Testis (tissue), 2 donors: ENCODE measurements around the gene APOBEC3F.
"Not testable (repeated sequence)": the region's sequence is repeated elsewhere in the genome, so short reads cannot be mapped to it uniquely, and the experiment has no call there.

ENCODE experiments used
- POLR2A ChIP-seq: fragments of 450-650 bp; IDR thresholded peaks from one replicate; pipeline ENCODE4 v1.6.1; 2017; ENCODE audit warnings: antibody characterized with exemption, mild to moderate bottlenecking, moderate library complexity
- TF ChIP-seq, protein P1 (sequence below), 3 experiments: fragments of 450-650 bp in 2 of 3; fragments of 200-600 bp in 1 of 3; sonication (generic) in 1 of 3; IDR thresholded peaks; one replicate each; pipeline ENCODE4 v1.5.1; 2016 to 2019; ENCODE audit warnings: antibody characterized with exemption in 3 of 3, mild to moderate bottlenecking in 2 of 3, moderate library complexity in 1 of 3

DNA sequence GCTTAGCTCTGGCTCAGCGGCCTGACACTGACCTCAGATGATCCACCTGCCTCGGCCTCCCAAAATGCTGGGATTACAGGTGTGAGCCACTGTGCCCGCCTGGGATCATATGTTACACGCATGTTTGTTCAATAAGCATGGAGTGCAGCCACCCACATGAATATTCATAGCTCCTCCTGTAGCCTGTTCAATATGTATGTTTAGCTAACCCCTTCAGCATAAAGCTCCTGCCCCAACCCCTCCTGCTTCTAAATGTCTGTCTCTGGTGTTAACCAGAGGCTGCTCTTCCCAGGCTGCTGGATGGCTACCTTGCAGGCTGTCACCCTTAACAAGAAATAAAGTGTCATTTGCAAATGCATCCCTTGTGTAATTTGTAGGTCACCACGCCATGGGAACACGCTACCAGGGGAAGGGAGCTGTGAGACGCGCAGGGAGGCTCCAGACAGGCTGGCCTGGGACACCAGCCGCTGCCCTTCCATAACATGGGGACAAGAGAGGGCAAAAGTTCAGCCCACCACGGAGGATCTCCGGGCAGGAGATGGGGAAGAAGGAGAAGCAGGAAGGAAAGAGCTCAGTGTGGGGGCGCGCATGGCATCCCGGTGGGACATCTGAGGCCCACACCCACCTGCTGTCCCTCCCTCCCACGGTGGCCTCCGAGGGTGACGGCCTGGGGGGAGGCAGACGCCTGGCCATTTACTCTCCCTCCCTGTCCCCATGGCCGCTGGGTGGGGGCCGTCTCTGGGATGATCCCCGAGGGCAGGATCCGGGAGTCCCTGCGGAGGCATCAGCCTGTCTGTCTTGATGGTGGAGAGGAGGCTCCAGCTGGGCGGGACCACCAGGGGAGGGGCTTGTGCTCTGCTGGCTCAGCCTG lies 35.7 kb downstream of the APOBEC3F start:
- not testable (repeated sequence) for TF ChIP-seq POLR2A
- TF ChIP-seq, protein P1, sequence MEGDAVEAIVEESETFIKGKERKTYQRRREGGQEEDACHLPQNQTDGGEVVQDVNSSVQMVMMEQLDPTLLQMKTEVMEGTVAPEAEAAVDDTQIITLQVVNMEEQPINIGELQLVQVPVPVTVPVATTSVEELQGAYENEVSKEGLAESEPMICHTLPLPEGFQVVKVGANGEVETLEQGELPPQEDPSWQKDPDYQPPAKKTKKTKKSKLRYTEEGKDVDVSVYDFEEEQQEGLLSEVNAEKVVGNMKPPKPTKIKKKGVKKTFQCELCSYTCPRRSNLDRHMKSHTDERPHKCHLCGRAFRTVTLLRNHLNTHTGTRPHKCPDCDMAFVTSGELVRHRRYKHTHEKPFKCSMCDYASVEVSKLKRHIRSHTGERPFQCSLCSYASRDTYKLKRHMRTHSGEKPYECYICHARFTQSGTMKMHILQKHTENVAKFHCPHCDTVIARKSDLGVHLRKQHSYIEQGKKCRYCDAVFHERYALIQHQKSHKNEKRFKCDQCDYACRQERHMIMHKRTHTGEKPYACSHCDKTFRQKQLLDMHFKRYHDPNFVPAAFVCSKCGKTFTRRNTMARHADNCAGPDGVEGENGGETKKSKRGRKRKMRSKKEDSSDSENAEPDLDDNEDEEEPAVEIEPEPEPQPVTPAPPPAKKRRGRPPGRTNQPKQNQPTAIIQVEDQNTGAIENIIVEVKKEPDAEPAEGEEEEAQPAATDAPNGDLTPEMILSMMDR (IDR thresholded peaks at IDR 0.05), result not testable (repeated sequence)
